Right hindlimb (tissue), 1 donor: Measurements from ENCODE around the gene ACTR3C.
"Not testable (repeated sequence)": the region's sequence is repeated elsewhere in the genome, so short reads cannot be mapped to it uniquely, and the experiment has no call there.

Source experiments
- DNase-seq: peaks from one replicate; pipeline ENCODE4 v3.0.0-alpha.2; 2018

Gene ACTR3C

DNA sequence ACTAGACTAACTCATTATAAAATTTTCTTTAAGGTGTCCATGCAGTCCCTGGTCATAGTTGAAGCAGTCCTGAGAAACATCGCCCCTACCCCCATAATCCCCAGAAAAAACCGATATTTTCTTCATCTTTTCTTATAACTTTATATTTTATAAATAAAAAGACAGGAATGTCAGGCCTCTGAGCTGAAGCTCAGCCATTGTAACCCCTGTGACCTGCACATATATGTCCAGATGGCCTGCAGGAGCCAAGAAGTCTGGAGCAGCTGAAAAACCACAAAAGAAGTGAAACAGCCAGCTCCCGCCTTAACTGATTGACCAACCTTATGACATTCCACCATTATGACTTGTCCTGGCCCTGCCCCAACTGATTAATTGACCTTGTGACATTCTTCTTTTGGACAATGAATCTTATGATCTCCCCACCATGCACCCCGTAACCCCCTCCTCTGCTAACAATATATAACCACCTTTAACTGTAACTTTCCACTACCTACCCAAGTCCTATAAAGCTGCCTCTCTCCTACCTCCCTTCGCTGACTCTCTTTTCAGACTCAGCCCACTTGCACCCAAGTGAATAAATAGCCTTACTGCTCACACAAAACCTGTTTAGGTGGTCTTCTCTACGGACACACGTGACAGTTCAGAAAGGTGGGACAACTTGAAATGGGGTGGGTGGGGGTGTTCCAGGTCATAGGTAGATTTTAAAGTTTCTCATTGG is 10.5 kb downstream of the ACTR3C start:
- DNase-seq, result not testable (repeated sequence)

DNA sequence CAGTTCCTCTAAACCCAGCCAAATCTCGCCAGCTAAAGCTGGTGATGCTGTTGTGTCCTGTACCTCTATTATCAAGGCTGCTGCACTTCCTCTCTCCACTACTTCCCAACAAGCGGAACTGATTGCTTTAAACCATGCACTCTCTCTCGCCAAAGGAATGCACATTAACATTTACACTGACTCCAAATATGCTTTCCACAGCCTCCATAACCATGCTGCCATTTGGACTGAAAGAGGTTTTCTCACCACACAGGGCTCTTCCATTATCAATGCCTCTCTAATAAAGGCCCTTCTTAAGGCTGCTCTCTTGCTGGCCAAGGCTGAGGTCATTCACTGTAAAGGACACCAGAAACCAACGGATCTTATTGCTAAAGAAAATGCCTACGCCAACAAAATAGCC is 11.6 kb downstream of the ACTR3C start:
- DNase-seq, result no peak

DNA sequence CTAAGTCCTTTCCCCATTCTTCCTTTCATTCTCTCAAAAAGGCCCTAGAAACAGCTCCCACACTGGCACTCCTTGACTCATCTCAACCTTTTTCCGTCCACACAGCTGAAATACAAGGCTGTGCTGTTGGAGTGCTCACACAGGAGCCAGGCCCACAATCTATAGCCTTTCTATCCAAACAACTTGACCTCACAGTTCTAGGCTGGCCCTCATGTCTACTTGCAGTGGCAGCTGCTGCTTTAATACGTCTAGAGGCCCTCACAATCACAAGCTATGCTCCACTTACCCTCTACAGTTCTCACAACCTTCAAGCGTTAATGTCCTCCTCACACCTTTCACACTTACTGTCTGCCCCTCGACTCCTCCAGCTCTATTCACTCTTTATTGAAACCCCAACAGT is 12.2 kb downstream of the ACTR3C start:
- DNase-seq, result no peak

DNA sequence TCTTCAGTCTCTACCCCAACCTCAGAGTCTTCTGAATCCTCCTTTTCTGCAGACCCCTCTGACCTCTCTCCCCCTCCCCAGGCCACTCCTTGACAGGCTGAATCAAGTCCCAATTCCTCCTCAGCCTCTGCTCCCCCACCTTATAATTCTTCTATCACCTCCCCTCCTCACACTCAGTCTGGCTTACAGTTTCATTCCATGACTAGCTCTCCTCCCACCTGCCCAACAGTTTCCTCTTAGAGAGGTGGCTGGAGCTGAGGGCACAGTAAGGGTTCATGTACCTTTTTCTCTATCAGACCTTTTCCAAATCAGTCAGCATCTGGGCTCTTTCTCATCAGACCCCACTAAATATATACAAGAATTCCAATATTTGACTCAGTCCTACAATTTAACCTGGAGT is 14.8 kb downstream of the ACTR3C start:
- DNase-seq, result no peak

DNA sequence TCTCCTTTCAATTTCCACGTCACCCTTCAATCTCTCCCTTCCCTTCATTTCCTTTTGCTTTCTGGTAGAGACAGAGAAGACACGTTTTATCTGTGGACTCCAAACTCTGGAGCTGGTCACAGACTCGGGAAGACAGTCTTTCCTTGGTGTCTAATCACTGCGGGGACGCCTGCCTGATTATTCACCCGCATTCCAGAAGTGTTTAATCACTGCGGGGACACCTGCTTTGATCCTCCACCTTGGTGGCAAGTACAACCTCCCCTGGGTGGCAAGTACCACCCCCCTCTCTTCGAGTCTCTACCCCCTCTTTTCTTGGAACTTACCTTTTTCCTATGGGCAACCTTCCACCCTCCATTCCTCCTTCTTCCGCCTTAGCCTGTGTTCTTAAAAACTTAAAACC is 15.4 kb downstream of the ACTR3C start:
- DNase-seq, result no peak

DNA sequence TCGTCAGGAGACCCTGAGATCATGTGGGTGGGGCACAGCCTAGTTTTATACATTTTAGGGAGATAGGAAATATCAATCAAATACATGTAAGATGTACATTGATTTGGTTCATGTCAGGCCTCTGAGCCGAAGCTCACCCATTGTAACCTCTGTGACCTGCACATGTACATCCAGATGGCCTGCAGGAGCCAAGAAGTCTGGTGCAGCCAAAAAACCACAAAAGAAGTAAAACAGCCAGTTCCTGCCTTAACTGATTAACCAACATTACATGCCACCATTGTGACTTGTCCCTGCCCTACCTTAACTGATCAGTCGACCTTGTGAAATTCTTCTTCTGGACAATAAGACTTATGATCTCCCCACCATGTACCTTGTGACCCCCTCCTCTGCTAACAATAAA is 16.2 kb downstream of the ACTR3C start:
- DNase-seq, result no peak

DNA sequence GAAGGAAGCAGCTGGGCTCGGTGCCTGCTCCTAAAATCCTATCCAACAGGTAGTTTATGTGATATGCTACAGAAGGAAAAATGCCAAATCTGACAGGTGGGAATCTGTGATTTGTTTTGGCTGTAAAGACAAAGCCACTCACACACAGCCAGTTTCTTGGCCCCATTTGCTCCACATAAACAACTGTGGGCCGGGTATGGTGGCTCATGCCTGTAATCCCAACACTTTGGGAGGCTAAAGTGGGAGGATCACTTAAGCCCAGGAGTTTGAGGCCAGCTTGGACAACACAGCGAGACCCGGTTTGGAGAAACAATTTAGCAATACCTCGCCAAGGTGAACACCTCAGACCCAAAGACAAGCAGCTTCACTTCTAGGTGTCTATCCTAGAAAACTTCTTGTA is 17.0 kb downstream of the ACTR3C start:
- DNase-seq, result not testable (repeated sequence)

DNA sequence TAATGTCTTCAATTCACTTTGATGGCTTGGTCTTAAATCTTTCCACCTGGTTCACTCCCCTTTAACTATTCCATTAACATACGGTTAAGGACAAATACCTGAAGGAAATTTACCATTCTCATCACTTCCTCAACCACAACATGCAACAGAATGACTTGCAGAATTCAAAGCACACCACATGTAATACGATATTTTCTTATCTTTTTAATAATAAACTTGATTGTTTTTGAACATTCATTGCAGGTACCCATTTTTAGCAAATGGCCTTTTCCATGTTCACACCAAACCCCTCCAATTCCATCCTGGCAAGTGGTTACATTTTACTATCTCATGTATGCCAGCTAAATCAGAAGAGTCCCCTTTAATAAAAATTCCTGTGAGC is 17.5 kb downstream of the ACTR3C start:
- not testable (repeated sequence) for DNase-seq

DNA sequence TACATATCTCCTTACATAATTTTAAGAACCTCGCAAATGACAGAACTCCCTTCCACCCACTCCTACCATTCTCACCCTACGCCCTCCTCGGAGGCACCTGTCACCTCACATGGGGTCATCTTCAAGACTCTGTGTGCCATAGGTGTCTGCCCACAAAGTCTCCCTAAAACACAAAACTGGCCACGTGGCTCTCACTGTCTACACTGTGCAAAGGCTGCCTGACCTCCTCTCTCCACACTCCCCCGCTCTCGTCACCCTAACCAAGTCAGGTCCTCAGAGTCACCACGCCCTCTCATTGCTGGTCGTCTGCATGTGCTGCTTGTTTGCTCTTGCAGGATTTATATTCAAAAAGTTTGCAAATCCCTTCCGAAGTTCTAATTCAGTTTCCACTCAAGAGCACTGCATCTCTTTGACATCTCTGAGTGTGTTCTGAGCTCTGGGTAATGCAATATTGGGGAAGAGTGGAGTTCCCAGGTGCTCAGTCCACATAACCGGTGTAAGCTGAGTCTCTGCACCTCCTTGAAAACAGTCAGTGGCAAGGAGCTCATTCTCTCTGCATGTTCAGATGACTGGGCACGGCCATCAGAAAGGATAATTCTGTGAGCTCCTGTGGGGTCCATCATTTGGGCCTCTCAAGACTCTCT is 18.0 kb downstream of the ACTR3C start:
- not testable (repeated sequence) for DNase-seq

DNA sequence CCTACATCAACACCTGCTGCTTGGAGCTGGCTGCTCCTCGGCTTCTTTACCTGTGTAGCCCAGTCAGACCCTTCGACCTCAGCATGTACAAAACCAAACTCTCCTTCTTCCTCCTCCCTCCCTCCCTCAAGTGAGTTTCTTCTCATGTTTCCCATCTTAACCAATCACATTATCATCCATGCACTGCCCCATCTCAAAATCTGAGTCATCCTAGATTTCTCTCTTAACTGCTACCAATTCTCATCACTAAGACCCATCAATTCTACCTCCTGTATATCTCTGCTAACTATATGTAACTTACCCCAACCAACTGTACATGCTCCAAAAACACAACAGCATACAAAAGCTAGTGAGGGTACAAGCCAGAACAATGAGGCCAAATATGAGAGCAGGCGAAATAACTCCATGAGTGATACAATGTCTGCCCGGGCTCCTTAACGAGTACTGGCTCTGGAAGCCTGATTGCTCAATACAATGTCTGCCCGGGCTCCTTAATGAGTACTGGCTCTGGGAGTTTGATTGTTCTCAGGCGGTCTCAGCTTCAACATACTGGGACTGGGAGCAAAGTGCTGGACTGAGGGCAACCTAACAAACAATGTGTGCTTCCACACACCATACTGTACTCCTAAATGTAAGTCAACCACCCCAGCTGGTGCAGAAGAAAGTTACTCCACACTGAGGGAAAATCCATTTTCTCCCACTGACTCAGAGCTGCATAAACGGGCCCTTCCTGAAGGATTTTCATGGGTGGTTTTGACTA is 18.7 kb downstream of the ACTR3C start:
- not testable (repeated sequence) for DNase-seq

DNA sequence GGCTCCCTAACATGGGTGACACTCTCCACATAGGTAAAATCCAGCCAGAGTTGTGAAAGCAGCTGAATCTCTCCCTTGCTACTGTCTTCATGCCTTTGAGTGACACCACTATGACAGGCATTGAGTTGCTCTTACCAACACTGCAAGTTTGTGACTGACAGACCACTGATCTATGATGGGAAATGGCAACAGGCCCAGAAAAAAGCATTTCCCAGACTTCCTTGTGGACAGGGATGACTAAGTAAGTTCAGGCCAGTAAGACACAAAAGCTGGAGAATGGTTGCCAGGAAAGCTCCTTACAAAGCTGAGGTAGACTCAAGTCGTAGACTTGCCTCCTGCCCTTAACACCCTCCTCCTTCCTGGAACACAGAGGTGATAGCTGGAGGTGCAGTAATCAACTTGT is 20.4 kb downstream of the ACTR3C start:
- not testable (repeated sequence) for DNase-seq

DNA sequence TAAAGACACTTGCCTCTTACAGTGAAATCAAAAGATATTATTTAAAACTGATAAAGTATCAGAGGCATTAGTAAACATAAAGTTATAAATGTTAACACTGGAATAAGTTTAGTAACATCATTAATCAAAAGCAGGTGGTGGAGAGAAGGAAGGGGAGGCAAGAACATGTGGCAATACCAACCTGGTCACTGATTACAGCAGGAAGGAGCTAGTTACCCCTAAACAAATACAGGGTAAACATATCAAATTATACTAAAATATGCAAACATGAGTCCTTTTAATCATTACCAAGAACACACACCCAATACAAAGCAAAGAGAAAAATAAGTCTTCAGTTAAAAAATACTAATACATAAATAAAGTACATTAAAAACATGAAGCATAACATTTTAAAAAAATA is 25.4 kb downstream of the ACTR3C start:
- DNase-seq, result not testable (repeated sequence)

DNA sequence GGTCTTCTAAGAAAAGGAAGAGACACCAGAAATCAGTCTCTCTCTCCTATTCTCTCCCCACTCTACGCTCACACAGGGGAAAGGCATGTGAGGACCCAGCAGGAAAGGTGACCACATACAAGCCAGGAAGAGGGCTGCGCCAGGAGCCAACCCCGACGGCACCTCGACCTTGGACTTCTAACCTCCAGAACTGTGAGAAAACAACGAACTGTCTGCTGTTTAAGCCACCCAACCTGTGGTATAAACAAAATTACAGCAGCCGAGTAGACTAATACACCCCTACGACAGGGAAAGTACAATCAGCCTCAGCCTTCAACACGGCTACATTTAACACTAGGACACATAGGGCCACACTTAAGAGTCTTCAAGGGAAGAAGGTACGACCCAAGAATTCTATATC is 26.5 kb downstream of the ACTR3C start:
- not testable (repeated sequence) for DNase-seq

DNA sequence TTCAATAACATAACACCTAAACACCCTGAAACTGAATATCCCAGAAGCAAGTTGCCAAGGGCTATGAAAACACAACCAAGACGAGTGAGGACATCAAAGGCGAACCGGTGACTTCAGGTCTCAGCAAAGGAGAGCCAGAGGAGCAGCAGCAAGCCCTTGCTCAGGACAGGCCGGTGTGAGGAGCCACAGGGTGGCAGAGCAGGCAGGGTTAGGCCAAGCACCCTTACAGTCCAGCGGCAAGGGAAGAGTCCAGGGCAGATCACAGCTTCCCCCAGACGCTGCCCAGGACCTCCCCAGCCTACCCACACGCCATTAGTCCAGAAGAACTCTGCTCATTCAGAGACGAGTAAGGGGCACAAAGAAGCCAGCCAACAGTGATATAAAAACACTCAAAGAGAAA is 27.7 kb downstream of the ACTR3C start:
- DNase-seq, result not testable (repeated sequence)

DNA sequence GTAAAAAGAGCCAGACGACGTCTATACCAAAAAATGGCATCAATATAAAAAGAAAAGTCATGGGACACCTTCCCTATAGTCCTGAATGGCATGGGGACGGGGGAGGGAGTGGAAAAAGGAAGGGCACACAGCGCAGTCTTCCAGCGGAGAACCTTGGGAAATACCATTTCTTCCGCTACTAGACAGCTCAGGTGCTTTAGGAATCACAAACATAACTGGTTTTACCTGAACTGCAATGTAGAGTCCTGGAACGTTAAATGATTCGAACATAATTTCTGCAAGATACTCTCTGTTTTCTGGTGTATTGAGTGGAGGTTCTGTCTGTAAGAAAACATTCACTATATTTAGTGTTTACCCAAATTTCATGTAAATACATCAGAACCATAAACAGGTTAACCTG is 28.3 kb downstream of the ACTR3C start:
- DNase-seq, result not testable (repeated sequence)

DNA sequence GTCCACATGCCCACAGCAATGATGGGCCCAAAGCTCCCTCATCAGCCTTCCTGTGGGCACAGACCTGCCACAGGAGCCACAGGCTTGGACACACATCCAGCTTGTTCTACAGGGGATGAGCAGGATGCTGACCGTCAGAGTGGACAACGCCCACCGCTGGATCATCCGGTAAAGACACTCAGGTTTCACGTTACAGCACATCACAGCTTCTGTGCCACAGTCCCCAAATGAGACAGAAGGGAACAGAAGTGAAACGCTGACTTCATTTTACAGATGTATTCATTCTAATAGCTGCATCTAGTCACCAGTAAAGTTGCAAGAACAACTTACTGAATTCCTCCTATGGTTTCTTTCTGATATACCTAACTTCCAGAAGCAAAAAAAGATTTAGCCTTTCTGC is 33.0 kb downstream of the ACTR3C start:
- not testable (repeated sequence) for DNase-seq

DNA sequence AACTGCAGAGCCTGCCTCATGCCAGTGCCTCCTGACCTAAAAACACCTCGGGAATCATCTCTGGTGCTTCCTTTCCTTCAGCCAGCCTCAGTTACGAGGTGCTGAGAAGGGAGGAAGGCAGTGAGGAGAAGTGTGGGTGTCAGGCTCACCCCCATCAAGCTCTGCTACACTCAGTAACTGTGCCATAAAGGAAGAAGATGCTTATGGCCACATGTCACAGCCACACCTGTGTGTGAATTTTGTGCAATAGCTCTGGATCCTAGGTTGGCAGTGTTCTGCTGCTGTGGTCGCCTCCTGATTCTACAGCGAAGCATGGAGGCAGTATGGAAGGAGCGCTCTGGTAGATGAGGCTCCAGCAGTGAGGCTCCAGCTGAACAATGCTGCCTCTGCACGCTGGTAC is 34.5 kb downstream of the ACTR3C start:
- not testable (repeated sequence) for DNase-seq

DNA sequence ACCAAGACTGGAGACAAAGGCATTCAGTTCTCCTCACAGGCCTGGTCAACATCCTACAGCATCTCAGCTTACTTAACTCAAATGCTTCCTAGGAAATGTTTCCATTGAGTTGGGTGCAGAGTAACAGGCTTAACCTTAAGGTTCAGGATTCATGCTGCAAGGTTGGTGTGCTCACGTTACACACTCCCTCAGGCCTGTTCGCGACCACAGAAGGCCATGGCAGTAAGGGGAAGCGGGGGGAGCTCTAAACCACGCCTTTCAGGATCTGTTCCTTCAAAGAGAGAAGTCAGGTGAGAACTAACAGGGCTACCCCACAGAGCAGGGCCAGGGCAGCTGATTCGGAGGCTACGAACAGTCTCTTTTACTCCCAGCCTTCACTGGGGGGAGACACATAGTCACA is 35.5 kb downstream of the ACTR3C start:
- DNase-seq, result not testable (repeated sequence)

DNA sequence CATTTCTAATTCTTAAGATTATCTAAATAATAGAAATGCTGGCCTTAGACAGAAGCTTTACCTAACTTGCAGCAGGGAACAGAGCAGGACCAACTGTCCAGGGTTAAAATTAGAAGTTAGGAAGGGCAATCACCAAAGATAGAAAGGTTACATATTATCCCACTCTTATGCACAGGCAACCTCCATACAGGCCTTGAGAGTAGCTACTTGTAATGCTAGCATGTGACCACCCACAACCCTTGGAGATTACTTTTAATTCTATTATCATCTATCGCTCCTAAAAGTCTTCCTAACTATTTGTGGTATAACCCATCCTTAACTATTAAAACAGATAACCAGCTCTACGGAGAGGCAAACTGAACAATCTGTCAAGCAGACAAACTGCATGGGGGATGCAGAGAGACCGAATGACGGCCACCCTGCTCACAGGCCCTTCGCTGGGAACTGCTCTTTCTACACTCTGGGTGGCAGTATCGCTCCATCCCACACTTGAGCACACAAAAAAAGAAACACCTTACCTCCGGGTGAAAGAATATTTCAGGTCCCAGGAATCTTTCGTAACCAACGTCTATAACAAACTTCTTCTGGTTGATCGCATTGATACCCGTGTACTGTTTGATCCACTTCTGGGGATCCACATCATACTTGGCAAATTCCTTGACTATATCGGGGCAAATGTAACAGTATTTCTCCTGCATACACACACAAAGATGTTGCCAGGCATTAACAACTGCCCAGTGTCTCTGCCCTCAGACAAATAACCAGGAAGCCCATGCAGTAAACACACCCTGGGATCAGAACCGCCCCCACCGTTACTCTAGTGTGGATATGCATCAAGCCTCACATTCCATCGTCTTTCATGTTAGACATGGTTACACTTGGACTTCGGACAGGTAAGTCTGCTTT is 37.2 kb downstream of the ACTR3C start:
- DNase-seq, result not testable (repeated sequence)

DNA sequence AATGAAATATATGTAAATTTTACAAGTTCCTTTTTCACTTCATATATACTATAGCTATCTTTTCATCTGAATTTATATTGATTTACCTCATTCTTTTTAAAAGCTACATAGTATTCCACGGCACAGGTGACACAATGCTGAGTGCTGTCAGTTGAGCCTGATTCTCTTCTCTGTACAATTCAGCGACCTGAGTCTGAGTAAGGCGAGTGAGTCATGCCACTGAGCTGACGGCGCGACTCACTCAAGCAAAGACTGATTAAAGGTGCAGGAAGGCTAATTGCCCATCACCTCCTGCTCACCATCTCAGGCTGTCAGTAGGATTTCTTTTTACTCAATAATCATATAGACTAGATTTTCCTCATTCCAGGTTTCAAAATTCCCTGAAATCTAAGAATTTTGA is 39.7 kb downstream of the ACTR3C start:
- not testable (repeated sequence) for DNase-seq

DNA sequence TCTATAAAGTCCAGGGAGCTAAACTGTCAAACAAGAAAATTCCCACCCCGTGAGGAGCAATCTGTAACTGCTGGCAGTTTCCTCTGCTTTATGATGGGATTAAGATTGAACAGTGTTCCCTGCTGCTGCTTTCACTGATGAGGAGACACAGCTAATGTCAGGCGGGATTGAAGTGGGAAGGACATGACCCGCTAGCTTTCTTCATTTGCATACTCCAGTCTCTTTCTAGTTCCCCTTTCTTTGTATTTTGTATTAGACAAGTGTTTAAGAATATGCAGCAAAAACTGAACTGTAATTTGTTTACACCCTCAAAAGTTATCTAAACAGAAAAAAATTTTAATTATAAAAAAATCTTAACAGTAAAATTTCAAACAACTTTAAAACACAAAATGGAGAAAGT is 40.2 kb downstream of the ACTR3C start:
- DNase-seq, result not testable (repeated sequence)

DNA sequence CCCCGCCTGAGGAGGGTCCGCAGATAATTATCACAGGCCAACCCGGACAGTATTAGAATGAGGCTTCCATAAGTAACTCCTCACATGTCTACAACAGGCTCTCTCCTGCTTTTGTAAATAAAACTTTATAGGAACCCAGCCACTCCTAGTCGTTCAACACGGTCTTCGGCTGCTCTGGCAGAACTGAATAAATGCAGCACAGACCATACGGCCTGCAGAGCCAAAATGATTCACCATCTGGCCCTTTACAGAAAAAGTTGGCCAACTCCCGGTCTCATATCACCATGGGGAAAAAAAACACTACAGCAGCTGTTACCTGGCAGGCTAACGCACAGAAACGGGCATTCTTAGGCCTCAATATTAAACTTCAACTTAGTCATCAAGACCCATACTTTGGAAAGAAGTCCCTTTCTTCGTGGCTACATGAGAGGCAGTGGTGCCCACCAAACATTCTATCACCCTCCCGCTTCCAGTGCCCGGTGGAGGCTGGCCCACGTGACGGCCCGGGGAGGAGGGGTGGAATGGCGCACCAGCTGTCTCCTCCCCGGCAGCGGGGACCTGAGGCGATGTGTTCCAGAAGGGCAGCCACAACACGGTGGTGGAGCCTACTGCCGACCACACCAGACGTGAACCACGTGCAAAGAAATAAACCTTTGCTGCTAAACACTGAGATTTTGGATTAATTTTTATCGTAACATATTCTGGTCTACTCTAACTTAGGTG is 41.5 kb downstream of the ACTR3C start:
- DNase-seq, result not testable (repeated sequence)
